HG03196 (cell line): ENCODE measurements around the gene OXTR.

ENCODE experiments used
- ATAC-seq: cut with Tn5 transposase; IDR thresholded peaks from one replicate; pipeline ENCODE4 v1.9.1; 2021; ENCODE audit not compliant: unreplicated experiment

Gene OXTR

GRCh38 chr3:8767667-8768363 lies 1.6 kb downstream of the OXTR start:
- ATAC-seq = peak; percentile 36

GRCh38 chr3:8767256-8767666 lies 2.2 kb downstream of the OXTR start:
- ATAC-seq = no peak

DNA sequence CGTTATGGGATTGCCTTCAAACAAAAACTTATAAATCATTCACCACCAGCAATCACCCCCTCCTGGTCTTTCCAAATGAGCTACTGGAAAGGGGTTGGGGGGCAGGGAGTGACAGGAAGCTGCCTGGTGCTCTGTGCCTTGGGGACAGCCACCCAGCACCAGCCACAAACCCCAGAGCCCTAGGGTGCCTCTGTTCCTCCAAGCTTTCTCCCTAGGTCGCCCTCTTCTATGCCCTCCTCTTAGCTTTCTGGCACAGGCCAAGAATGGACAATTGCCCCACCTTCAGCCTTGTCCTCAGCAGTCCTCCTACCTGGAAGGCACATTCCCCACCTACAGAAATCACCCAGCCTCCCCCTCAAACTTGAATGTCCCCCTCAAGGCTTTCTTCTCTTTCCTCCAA lies 3.3 kb downstream of the OXTR start:
- ATAC-seq = no peak

GRCh38 chr3:8765528-8765927 lies 3.9 kb downstream of the OXTR start:
- no peak for ATAC-seq

- no peak for ATAC-seq
Observed at GRCh38 chr3:8764528-8764927, 4.9 kb downstream of the OXTR start.

GRCh38 chr3:8762607-8763377 lies 6.6 kb downstream of the OXTR start:
- ATAC-seq = no peak

DNA sequence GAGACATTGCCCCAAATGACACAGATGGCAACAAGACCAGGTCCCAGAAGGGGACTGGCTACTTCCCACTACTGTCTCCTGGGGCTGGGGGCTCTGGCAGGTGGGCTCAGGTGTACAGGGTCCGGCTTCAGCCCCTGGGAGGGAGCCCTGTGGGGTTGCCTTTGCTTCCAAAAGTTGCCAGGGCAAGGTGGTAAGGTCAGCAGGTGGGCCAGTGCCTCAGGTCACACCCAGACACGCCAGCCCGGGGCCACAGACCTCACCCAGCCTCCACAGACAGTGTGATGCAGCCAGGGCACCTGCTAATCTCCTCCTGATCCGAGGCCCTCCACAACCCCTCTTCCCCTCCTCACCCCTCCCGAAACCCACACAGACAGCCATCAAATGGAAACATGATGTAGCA lies 7.5 kb downstream of the OXTR start:
- ATAC-seq = no peak

DNA sequence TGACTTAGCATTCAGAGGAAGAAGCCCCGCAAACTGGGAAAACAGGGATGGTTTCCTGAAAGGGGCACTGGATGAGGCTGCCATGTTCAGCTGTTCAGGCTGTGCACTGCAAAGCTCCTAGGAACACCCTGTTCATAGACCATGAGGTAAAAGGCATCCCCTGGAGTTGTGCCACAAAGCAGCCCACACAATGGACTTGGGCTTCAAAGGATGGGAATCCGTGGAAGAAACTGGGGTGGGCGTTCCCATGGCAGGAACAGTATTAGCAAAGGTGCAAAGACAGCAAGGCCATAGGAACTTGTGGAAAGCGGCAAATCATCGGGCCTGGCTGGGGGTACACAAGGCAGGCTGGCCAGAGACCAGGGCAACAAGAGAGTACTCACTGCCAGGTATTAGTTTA lies 8.9 kb downstream of the OXTR start:
- ATAC-seq = no peak

- no peak for ATAC-seq
Observed at GRCh38 chr3:8760091-8760490, 9.3 kb downstream of the OXTR start.

DNA sequence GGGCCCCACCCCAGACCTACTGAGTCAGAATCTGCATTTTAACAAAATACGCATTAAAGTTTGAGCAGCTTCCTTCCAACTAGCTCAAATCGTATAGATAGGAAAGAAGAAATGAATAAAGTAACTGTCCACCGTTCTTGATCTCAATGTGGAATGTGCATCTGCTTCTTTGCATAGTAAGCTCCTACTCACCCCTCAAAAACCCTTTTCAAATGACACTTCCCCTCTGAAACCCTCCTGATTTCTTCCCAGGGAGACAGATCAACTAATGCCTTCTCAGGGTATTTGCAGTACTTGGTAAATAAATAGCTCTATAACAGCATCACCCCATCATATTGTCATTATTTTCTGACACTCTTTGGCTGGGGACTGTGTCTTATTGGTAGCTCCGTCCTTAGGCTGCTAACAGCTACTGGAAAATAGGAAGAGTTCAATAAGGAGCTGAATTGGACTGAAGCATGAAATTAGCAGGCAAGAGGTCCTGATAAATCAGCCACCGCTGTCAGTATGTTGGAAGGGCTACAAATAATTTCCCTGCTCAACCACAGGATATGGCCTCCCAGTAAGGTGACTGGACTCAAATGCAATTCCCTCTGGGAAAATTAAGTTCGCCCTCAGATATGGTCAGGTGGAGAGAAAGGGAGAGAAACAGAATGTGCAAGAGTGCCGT lies 10.2 kb downstream of the OXTR start:
- ATAC-seq = no peak

DNA sequence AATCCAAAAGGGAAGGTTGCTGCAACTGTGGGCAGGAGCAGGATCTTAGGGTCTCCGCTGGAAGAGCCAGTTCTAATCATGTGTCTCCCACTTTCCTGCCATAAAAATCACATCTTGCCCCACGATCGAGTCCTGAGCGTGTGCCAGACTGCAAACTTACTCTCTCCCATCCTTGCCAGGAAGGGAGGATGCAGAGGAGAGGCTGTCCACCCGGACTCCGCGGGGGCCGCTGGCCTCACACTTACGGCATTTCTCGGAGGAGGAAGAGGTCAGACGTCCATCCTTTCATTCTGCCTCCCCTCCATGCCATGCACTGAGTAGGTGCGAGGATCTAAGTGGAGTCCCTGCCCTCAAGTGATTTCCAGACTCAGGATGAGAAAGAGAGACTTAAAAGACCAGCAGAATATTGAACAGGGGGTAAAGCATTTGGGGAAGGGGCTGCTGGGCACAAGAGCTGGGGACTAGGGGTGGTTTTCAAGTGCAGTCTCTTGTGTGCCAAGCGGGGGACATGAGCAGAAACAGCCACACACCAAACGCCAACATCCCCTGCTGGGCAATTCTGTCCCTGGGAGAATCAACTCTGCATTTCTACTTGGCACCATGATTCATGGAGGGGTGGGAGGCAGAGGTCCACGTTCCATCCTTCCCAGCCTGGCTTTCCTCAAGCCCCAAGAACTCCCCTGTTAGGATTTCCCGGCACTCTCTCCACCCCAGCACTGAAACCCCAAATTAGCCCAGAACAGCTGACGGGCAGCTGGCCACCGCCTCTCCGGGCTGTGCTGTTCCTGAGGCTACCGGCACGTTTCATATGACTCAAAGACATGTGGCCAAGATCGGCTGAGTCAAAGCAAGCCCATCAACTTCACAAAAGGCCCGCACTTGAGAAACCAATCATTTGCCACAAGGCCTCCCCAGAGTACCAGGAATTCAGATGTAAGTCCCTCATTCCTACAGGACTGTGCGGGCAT lies 11.6 kb downstream of the OXTR start:
- ATAC-seq = no peak

DNA sequence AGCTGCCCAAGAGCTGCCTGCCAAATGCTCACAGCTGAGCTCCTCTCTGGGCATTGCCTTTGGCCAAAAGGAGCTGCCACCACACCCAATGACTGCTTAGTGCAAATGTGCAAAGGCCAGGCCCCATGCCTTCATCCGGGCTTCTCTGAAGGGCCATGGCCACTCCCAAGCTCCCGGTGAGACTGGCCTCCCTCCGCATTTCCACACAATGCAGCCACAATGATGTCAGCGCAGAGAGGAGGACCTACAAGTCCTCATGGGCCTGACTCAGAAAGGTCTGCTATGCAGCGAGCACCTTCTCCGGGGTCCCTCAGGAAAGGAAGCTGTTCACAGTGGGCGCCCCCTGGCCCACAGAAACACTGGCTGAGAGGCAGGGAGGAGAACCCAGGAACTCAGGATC lies 12.7 kb downstream of the OXTR start:
- no peak for ATAC-seq

GRCh38 chr3:8755564-8756237 lies 13.7 kb downstream of the OXTR start:
- no peak for ATAC-seq

- no peak for ATAC-seq
Observed at GRCh38 chr3:8755097-8755496, 14.3 kb downstream of the OXTR start.

DNA sequence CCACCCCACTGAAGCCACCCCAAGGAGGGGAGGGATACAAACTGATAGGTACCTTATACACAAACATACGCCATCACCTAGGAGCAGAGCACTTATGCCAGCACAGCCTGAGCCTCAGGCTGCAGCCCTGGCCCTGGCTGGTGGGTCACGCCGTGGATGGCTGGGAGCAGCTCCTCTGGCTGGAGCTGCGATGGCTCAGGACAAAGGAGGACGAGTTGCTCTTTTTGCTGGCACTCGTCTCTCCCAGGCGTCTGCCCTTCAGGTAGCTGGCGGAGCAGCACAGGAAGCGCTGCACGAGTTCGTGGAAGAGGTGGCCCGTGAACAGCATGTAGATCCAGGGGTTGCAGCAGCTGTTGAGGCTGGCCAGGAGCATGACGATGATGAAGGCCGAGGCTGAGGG lies 16.6 kb downstream of the OXTR start:
- no peak for ATAC-seq

DNA sequence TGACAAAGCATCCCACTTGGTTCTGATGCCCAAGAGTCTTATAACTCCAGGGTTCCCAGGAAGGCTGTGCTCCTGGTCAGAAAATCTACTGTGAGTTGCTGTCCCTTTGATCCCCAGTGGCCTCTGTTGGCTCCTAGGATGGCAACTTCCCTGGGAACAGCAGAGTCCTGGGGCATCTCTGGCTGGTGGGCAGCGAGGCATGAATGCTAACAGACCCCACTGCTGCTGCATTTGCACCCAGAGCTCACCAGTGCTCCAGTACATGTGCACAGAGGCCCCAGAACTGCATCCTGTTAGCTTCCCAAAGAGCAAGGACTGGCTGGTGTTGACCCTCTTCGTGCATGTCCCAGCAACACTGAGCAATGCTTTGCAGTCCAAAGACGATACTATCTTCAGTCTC lies 20.1 kb downstream of the OXTR start:
- ATAC-seq = no peak

- ATAC-seq = no peak
Observed at GRCh38 chr3:8746780-8747345, 22.6 kb downstream of the OXTR start.

DNA sequence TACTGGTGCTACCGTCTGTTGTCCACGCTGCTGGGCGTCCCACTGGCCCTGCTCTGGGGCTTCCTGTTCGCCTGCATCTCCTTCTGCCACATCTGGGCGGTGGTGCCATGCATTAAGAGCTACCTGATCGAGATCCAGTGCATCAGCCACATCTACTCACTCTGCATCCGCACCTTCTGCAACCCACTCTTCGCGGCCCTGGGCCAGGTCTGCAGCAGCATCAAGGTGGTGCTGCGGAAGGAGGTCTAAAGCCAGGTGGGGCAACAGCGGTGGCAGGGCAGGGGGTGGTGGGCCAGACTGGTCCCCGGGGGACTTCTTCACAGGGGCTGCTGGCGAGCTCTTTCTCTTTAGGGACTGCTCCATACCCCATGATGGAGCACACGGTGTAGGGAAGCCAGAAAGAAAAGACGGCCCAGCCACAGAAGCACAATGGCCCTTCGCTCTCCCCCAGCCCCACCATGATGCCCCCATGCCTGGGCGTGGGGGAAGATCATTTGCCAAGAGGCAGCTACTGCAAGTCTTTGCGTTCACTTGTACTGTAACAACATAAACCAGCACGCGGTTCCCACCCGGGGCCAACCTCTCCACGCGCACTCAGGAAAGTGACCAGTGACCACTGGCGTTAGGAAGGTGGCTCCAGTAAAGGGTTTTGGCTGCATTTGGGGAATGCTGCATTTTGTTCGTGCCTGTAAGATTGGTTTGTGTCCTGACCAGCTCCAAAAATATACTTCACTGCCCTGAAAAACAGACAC lies 23.6 kb downstream of the OXTR start:
- ATAC-seq = no peak

DNA sequence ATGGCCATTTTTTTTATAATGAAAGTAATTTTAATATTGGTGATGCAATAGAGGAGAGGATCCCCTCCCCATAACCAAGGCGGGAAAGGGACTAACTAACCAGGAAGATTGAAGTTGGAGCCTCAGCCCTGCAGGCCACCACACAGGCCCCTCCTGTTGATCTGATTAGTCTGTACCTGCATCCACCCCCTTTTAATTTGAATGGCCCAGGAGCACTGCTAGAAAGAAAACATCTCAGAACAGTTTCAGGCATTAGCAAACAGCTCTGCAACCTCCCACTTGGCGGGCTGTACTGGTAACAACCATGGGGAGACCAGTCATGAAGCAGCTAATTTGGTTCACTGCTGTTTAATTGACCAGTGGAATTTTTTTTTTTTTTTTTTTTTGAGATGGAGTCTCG lies 25.5 kb downstream of the OXTR start:
- ATAC-seq = no peak
